ENCODE data around the gene ATP23.

The ATP23 gene

DNA sequence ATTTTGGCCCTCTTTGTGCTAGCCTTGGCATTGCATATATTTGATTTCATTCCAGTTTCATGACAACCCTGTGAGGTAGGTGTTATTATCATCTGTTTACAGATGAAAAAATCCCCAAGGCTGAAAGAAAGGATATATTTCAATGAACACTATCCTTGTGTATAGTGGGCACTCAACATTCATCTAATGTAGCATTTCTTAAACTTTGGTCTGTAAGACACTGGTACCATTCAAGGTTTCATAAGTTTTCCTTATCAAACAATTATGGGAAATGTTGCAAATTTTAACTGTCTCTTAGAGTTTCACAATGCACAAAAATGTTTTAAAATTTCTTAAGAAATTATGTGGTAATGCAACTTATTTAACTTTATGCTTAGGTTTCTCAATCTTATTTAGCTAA lies 44.3 kb downstream of the ATP23 start:
- TF ChIP-seq, protein P1, sequence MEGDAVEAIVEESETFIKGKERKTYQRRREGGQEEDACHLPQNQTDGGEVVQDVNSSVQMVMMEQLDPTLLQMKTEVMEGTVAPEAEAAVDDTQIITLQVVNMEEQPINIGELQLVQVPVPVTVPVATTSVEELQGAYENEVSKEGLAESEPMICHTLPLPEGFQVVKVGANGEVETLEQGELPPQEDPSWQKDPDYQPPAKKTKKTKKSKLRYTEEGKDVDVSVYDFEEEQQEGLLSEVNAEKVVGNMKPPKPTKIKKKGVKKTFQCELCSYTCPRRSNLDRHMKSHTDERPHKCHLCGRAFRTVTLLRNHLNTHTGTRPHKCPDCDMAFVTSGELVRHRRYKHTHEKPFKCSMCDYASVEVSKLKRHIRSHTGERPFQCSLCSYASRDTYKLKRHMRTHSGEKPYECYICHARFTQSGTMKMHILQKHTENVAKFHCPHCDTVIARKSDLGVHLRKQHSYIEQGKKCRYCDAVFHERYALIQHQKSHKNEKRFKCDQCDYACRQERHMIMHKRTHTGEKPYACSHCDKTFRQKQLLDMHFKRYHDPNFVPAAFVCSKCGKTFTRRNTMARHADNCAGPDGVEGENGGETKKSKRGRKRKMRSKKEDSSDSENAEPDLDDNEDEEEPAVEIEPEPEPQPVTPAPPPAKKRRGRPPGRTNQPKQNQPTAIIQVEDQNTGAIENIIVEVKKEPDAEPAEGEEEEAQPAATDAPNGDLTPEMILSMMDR (IDR thresholded peaks at IDR 0.05) = no peak

- TF ChIP-seq, protein P1 (IDR thresholded peaks at IDR 0.05) = no peak
These were observed 48.5 kb downstream of the ATP23 start for GRCh38 chr12:57989838-57990237.

DNA sequence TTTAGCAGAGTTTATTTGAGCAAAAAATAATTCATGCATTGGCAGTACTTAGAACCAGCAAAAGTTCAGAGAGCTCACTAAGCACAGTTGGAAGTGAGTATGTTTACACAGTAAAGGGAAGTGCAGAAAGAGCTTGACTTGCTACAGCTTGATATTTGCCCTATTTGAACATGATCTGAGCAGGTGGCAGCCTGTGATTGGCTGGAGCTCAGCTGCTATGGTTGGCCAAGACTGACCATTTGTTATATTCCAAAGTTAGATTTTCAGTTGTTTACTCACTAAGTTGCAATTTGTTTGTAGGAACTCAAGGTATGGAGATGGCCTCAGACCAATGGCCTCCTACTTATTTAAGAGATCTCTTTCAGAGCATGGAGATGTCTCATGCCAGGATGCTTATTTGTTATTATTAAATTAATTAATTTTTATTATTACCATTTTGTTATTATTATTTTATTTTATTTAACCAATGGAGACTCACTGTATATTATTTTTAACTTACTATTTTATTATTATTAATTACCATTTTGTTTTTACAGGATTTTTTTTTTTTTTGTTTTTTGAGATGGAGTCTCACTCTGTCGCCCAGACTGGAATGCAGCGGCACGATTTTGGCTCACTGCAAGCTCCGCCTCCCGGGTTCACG lies 49.0 kb downstream of the ATP23 start:
- TF ChIP-seq, protein P1 (IDR thresholded peaks at IDR 0.05) = no peak

DNA sequence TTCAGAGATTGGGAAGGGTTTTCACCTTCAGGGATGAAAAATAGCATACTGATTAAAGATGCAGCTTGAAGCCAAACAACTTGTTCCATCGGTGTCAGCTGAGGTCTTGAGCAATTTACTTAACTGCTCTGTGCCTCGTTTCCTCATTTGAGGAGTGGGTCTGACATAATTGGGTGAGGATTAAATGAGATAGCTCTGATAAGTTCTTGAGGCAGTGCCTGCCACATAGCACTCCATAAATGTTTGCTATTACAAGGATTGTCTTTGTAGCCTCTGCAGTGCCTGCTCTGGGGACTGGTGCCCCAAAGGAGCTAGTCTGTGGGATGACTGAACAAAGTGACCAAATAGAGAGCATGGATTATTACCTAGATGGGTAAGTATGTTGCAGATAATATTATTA lies 50.6 kb downstream of the ATP23 start:
- TF ChIP-seq, protein P1 (IDR thresholded peaks at IDR 0.05) = no peak

DNA sequence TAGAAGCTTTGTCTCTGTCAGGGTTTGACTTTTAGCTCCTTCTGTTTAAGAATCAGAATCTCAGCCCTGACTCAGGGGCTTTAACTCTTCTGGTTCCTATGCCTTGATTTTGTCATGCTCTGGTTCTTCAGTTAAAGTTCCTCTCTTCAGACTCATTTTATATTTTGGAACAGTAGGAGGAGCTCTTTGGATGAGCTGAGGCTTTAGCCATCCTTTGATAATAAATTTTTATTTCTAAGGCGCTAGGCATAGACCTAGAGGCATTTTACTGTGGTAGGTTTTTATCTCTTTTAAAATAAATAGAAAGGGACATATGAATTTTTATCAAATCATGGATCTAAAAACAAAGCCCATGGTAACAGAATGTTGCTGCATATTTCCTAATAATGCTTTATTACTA lies 51.7 kb downstream of the ATP23 start:
- TF ChIP-seq, protein P1 (IDR thresholded peaks at IDR 0.05) = peak; percentile 76

DNA sequence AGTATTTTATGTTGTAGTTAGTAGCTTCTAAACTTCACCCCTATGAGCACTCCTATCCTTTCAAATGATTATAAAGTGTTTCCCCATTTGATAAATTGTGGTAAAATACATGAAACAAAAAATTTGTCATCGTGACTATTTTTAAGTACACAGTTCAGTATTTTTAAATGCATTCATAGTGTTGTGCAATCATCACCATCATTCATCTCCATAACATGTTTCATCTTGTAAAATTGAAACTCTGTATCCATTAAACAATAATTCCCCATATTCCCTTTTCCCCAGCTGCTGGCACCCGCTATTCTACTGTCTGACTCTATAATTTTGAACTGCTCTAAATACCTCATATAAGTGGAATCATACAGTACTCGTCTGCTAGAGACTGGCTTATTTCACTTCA lies 52.5 kb downstream of the ATP23 start:
- TF ChIP-seq, protein P1 (IDR thresholded peaks at IDR 0.05) = no peak

DNA sequence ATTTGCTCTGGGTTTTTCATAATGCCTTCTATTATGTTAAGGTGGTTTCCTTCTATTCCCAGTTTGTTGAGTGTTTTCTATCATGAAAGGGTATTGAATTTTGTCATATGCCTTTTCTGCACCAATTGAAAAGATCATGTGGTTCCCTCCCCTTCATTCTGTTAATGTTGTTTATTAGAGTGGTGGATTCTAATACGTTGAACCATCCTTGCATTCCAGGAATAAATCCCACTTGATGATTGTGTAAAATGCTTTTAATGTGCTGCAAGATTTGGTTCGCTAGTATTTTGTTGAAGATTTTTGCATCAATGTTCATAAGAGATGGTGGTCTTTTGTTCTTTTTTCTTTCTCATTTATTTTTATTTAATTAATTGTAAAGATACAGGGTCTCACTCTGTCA lies 55.2 kb downstream of the ATP23 start:
- TF ChIP-seq, protein P1 (IDR thresholded peaks at IDR 0.05) = no peak

- TF ChIP-seq, protein P1 (IDR thresholded peaks at IDR 0.05) = no peak
These were observed 56.9 kb downstream of the ATP23 start for GRCh38 chr12:57998251-57998650.

All from LNCAP (cell line).